Measurements from ENCODE around the gene SUN1.

The SUN1 gene

DNA sequence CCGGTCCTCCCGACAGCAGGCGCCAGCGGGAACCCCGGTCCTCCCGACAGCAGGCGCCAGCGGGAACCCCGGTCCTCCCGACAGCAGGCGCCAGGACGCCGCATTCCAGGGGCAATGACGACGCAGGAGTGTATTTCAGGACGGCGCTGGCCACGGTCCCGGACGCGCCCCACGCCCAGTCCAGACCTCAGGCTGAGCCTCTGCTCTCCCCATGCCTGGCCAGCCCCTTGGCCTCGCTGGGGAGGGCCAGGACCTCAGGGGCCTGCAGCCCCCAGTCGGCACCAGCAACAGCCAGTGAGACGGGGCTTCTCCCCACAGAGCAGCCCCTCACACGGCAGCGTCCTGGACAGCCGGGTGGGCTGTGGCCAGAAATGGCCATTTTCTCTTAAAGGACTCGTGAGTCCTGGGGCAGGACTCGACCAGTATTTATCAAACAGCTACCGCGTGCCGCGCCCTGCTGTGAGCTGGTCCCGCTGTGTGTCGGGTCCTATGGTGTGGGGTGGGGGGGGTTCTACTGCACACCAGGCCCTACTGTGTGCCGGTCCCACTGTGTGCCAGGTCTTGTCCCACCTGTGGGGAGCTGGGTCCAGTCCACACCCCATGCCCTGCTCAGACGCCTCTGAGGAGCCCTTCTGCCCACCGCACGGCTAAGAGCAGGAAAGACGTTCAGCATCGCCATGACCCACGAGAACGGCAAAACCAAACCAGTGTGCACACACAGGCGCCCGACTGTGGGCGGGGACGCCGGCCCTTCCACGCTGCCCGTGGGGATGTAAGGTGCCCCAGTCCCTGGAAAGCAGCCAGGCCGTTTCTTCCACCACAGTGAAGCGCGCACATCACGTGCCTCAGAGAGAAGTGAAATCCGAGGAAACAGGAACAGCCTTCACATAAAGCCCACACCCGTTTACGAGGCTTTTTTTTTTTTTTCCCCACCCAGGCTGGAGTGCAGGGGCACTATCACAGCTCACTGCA is 77.4 kb downstream of the SUN1 start:
- TF ChIP-seq ZFP3 (CRISPR knock-in tag; IDR thresholded peaks at IDR 0.05) (no peak), BACH2 (CRISPR knock-in tag; IDR thresholded peaks at IDR 0.05; ENCODE audit: borderline replicate concordance) (no peak), GLIS3 (CRISPR knock-in tag; IDR thresholded peaks at IDR 0.05) (no peak), ZNF565 (CRISPR knock-in tag; conservative IDR thresholded peaks at IDR 0.05; ENCODE audit: low read depth) (no peak), TOX (CRISPR knock-in tag; IDR thresholded peaks at IDR 0.05; ENCODE audit: borderline replicate concordance) (no peak), TCF4 (CRISPR knock-in tag; IDR thresholded peaks at IDR 0.05; ENCODE audit: borderline replicate concordance) (no peak), ISL1 (CRISPR knock-in tag; IDR thresholded peaks at IDR 0.05) (no peak), ARNTL (CRISPR knock-in tag; IDR thresholded peaks at IDR 0.05; ENCODE audit: borderline replicate concordance, low read depth) (no peak), ZFP30 (CRISPR knock-in tag; IDR thresholded peaks at IDR 0.05) (no peak), CSDC2 (CRISPR knock-in tag; IDR thresholded peaks at IDR 0.05) (no peak)
- TF ChIP-seq, protein P1, sequence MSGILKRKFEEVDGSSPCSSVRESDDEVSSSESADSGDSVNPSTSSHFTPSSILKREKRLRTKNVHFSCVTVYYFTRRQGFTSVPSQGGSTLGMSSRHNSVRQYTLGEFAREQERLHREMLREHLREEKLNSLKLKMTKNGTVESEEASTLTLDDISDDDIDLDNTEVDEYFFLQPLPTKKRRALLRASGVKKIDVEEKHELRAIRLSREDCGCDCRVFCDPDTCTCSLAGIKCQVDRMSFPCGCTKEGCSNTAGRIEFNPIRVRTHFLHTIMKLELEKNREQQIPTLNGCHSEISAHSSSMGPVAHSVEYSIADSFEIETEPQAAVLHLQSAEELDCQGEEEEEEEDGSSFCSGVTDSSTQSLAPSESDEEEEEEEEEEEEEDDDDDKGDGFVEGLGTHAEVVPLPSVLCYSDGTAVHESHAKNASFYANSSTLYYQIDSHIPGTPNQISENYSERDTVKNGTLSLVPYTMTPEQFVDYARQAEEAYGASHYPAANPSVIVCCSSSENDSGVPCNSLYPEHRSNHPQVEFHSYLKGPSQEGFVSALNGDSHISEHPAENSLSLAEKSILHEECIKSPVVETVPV (CRISPR knock-in tag; IDR thresholded peaks at IDR 0.05): no peak
- TF ChIP-seq, protein P2, sequence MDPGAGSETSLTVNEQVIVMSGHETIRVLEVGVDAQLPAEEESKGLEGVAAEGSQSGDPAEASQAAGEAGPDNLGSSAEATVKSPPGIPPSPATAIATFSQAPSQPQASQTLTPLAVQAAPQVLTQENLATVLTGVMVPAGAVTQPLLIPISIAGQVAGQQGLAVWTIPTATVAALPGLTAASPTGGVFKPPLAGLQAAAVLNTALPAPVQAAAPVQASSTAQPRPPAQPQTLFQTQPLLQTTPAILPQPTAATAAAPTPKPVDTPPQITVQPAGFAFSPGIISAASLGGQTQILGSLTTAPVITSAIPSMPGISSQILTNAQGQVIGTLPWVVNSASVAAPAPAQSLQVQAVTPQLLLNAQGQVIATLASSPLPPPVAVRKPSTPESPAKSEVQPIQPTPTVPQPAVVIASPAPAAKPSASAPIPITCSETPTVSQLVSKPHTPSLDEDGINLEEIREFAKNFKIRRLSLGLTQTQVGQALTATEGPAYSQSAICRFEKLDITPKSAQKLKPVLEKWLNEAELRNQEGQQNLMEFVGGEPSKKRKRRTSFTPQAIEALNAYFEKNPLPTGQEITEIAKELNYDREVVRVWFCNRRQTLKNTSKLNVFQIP (CRISPR knock-in tag; IDR thresholded peaks at IDR 0.05; ENCODE audit: borderline replicate concordance, low read depth): no peak
- ATAC-seq: peak; percentile 78

DNA sequence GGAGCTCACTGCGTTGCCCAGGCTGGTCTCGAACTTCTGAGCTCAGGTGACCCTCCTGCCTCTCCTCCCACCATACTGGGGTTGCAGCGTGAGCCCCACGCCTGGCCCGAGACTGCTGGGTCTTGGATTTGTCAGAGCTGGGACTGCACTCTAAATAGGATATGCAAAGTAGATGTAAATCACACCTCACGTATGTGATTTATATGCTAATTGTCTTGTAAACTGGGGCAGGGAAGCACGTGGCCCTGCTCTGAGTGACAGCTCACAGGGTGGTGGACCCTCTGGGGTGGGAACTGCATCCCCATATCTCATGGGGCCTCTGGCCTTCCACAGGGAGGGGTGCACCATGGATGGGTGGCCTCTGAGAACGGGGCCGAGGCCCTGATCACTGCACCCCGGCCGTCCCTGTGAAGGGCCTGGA is 78.2 kb downstream of the SUN1 start:
- TF ChIP-seq ZFP30 (CRISPR knock-in tag; IDR thresholded peaks at IDR 0.05) (no peak), PPARA (CRISPR knock-in tag; IDR thresholded peaks at IDR 0.05; ENCODE audit: borderline replicate concordance) (no peak), RARB (CRISPR knock-in tag; IDR thresholded peaks at IDR 0.05) (no peak), BACH2 (CRISPR knock-in tag; IDR thresholded peaks at IDR 0.05; ENCODE audit: borderline replicate concordance) (no peak), ZNF70 (CRISPR knock-in tag; IDR thresholded peaks at IDR 0.05) (no peak), ZC3H10 (CRISPR knock-in tag; IDR thresholded peaks at IDR 0.05) (no peak), OSR1 (CRISPR knock-in tag; IDR thresholded peaks at IDR 0.05) (no peak), ISL1 (CRISPR knock-in tag; IDR thresholded peaks at IDR 0.05) (no peak)
- TF ChIP-seq, protein P1 (CRISPR knock-in tag; IDR thresholded peaks at IDR 0.05): no peak
- TF ChIP-seq, protein P3, sequence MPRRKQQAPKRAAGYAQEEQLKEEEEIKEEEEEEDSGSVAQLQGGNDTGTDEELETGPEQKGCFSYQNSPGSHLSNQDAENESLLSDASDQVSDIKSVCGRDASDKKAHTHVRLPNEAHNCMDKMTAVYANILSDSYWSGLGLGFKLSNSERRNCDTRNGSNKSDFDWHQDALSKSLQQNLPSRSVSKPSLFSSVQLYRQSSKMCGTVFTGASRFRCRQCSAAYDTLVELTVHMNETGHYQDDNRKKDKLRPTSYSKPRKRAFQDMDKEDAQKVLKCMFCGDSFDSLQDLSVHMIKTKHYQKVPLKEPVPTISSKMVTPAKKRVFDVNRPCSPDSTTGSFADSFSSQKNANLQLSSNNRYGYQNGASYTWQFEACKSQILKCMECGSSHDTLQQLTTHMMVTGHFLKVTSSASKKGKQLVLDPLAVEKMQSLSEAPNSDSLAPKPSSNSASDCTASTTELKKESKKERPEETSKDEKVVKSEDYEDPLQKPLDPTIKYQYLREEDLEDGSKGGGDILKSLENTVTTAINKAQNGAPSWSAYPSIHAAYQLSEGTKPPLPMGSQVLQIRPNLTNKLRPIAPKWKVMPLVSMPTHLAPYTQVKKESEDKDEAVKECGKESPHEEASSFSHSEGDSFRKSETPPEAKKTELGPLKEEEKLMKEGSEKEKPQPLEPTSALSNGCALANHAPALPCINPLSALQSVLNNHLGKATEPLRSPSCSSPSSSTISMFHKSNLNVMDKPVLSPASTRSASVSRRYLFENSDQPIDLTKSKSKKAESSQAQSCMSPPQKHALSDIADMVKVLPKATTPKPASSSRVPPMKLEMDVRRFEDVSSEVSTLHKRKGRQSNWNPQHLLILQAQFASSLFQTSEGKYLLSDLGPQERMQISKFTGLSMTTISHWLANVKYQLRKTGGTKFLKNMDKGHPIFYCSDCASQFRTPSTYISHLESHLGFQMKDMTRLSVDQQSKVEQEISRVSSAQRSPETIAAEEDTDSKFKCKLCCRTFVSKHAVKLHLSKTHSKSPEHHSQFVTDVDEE (CRISPR knock-in tag; IDR thresholded peaks at IDR 0.05): no peak
- TF ChIP-seq, protein P4, sequence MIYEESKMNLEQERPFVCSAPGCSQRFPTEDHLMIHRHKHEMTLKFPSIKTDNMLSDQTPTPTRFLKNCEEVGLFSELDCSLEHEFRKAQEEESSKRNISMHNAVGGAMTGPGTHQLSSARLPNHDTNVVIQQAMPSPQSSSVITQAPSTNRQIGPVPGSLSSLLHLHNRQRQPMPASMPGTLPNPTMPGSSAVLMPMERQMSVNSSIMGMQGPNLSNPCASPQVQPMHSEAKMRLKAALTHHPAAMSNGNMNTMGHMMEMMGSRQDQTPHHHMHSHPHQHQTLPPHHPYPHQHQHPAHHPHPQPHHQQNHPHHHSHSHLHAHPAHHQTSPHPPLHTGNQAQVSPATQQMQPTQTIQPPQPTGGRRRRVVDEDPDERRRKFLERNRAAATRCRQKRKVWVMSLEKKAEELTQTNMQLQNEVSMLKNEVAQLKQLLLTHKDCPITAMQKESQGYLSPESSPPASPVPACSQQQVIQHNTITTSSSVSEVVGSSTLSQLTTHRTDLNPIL (CRISPR knock-in tag; IDR thresholded peaks at IDR 0.05; ENCODE audit: low read depth): no peak
- TF ChIP-seq, protein P2 (CRISPR knock-in tag; IDR thresholded peaks at IDR 0.05; ENCODE audit: borderline replicate concordance, low read depth): no peak
- TF ChIP-seq, protein P5, sequence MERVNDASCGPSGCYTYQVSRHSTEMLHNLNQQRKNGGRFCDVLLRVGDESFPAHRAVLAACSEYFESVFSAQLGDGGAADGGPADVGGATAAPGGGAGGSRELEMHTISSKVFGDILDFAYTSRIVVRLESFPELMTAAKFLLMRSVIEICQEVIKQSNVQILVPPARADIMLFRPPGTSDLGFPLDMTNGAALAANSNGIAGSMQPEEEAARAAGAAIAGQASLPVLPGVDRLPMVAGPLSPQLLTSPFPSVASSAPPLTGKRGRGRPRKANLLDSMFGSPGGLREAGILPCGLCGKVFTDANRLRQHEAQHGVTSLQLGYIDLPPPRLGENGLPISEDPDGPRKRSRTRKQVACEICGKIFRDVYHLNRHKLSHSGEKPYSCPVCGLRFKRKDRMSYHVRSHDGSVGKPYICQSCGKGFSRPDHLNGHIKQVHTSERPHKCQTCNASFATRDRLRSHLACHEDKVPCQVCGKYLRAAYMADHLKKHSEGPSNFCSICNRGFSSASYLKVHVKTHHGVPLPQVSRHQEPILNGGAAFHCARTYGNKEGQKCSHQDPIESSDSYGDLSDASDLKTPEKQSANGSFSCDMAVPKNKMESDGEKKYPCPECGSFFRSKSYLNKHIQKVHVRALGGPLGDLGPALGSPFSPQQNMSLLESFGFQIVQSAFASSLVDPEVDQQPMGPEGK (CRISPR knock-in tag; IDR thresholded peaks at IDR 0.05; ENCODE audit: borderline replicate concordance): no peak
- no peak for ATAC-seq

Measured in SK-N-SH treated with all-trans-retinoic acid at 6 μM for 48 hours (cell line).